Colon (tissue), 2 donors: ENCODE measurements around the gene ABCD3.

ENCODE experiments used
- FAIRE-seq: peaks from 2 replicates; lab custom pipeline; 2012; peaks lifted over from hg19 to GRCh38; lab: Jason Lieb, UNC
- donor health status: control.
- donor health status: control.

ABCD3 gene

DNA sequence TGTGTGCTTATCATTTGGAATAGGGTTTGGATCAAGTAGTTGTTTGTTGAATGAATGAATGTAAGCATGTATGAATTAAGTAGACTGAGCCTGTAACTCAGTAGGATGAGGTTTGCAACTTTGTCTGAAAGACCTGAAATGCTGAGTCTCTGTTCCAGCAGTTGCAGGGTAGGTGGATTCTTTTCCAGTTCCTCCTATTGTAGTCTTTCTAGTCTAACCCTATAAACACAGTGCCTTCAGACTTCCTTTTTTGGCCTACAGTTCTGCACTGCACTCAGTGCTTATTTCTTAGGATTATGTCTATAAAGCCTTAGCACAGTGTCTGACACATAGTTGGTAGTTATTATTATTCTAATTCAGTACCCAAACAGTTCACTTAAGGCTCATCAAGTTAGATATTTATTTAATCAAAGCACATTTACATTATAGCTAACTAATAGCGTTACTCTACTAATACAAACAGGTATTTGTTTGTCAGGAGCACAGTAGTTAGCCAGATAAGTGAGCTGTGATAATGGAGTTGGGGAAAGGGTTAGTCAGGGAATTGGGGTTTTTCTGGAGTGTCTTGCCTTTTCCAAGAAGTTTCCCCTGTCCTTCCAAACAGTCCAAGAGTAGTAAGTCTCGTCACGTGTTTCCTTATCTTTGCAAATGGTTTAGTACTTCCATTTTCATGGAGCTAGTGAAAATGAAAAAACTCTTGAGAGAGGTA, 45.0 kb downstream of the ABCD3 start:
- FAIRE-seq: no peak

GRCh38 chr1:94463765-94464330, 45.7 kb downstream of the ABCD3 start:
- peak; percentile 87 for FAIRE-seq

DNA sequence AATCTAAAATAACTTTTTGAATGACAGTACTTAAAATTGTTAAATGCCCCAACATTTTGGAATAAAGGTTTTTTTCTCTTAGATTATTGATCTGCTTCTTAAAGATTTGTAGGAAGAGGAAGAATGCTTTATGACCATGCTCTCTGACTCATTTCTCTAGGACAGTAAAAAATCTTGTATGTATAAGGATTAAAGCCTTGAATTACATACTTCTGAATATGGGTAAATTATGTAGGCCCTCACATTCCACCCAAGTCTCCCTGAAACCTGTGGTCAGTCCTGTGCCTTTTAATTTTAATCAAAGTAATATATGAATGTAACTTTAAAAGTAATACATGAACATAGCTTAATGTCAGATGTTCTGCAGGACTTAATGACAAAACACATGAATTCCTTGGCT, 50.5 kb downstream of the ABCD3 start:
- FAIRE-seq: no peak

GRCh38 chr1:94471271-94471670, 53.1 kb downstream of the ABCD3 start:
- no peak for FAIRE-seq

DNA sequence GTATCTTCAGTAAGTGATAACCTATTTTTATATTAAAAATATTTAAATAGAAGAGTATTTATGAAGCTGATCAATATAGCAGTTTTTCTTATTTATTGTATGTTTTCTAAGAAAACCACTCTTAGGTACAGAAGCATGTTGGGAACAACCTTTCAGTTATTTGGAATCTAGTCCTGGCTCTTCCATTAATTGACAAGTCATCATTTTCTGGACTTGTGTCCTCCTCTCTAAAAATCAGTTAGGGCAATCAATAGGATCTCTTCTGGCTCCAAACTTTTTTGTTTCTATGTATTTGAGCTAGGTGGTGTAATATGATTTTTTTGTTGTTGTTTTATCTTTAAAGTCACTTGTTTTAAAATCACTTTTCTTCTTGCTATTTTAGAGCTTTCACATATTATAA, 57.0 kb downstream of the ABCD3 start:
- FAIRE-seq: no peak

- no peak for FAIRE-seq
These were observed 61.5 kb downstream of the ABCD3 start for GRCh38 chr1:94479682-94480081.

DNA sequence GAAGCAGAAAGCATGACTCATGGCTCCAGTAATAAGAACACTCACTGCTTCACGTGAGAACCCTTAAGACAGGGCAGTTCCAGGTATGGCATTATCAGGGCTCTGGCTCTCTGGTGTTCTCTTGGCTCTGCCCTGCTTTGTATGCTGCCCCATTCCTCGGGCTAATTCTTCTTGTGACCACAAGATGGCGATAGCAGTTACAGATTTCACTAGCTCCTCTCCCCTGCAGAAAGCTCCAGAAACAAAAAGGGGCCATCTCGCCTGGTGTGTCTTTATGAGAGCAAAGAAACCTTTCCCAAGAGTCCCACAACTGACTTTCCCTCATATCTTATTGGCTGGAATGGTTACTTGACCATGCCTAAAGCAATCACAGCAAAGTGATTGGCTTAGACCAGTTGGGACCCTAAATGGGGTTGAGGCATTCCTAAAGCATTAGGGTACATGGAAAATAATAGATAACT, 63.3 kb downstream of the ABCD3 start:
- FAIRE-seq: no peak

- FAIRE-seq: no peak
These were observed 68.8 kb downstream of the ABCD3 start for GRCh38 chr1:94486990-94487389.

GRCh38 chr1:94490556-94490955, 72.4 kb downstream of the ABCD3 start:
- FAIRE-seq: no peak

- no peak for FAIRE-seq
These were observed 78.0 kb downstream of the ABCD3 start for GRCh38 chr1:94496076-94496755.

DNA sequence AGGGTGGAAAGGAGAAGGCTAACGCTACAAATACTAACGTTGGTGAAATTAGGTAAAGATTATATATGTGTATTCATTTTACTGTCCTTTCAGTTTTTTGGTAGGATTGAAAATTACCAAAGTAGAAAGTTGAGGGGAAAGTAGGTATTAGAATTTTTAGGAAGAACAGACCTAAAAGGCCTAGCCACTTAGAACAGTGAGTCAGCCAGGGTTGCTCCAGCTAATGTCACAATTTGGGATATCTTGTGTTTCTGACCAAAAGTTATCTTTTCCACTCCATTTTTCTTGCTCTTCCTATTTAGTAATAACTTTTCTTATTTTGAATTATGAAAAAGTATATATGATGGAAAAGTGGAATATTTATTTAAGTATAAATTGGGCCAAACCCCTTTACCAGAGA, 83.2 kb downstream of the ABCD3 start:
- FAIRE-seq: no peak

DNA sequence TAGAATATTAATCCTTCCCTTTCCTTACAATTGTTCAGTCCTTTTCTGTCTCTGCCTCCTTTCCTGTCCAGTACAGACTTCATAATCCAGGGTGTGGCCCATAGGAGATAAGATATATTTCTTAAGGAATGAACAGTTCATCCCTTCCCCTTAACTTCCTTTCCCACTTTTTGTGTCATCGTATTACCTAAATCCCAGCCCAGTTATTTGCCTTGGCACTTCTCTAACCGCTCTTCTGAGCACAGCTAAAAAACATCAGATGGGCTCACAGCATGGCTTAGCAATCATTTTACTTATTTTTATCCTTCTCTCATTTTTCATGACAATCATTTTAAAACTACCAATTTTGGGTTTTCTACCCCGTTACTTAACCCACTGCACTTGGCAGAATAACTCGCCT, 83.7 kb downstream of the ABCD3 start:
- FAIRE-seq: no peak

GRCh38 chr1:94503153-94503552, 85.0 kb downstream of the ABCD3 start:
- FAIRE-seq: no peak

- no peak for FAIRE-seq
These were observed 86.4 kb downstream of the ABCD3 start for GRCh38 chr1:94504601-94505000.

- no peak for FAIRE-seq
These were observed 94.6 kb downstream of the ABCD3 start for GRCh38 chr1:94512816-94513215.

GRCh38 chr1:94514095-94514727, 96.0 kb downstream of the ABCD3 start:
- FAIRE-seq: no peak

DNA sequence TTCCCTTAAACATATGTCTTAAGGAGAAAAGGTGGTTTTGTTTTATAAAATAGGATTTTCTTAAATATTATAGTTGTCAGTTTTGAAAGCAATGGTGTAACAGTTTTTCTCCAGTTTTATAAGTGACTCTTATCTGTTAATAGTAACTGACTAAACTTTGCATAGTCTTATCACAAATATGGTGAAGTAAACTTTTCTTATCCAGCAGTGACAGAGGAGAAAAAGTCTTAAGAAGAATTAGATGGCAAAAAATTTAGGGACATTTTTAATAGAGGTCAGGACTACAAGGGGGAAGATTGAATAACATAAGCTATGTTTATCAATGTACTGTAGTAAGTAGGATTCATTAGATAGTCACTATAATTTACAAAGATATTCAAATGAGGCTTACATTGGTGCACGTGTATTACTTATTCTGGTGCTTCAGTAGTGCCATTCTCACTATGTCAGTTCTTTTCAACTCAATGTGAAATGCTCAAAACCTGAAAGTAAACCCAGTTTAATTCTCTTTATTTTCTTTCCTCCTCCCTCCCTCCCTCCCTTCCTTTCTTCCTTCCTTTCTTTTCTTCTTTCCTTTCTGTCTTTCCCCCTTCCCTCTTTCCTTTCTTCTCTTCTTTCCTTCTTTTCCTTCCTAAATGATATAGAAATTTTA, 97.2 kb downstream of the ABCD3 start:
- no peak for FAIRE-seq

DNA sequence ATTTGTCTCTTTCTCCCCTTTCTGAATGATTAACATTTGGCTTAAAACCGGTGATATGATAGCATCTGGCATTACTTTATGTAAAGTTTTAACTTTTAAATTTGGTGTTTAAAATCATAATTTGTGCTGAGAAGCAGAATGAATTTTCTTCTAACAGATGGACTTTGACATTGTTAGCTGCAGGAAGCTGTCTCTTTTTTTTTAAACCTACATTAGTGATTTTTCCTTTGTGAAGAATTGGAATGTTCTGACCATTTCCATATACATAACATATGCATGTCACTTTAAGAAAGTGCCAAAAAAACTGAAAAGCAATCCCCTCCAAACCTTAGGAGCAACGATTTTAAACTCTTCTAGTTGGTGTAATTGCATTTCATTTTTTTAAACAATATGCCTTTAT, 101.2 kb downstream of the ABCD3 start:
- no peak for FAIRE-seq

DNA sequence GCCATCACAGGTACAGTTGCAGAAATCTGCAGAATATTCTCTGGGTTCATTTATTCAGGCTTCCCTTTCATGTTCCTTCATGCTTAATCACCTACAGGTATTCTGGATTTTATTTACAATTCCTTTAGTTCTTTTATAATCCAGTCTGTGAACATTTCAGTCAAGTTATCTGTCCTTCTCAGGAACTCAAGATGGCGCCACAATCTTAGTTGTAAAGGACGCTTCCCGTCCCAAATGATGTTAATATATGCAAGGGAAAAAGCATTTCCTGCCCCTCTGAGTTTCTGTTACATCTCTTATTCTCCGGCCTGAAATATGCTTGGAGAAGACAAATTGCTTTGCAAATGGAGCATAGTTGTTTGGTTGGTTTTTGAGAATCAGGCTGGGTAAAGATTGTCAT, 104.1 kb downstream of the ABCD3 start:
- FAIRE-seq: no peak

DNA sequence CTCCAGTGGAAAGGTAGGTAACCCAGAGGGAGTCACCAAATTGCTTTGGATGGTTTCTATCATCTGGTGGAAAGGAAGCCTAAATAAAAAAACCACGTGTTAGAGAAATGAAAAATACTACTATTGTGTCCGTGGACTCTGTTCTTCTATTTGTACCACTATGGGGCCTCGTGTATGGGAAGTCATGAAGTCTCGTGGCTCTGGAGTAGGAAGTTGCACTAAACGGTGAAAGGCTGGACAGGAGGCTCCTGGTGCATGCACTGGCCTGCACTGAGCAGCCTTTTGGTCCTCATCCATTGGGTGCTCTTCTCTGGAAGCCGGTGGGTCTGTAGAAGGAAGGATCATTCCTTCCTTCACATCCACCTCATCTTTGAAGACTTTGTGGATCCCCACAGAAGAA, 106.3 kb downstream of the ABCD3 start:
- FAIRE-seq: no peak

GRCh38 chr1:94526152-94526980, 108.2 kb downstream of the ABCD3 start:
- no peak for FAIRE-seq
